Small intestine (tissue), 7 donors: Measurements from ENCODE around the gene DYNLRB1. TPM values are rescaled to one million over a fixed set of nuclear protein-coding genes. Genes with fewer than 3 reads are reported as not detected.
A peak's percentile ranks its signal among the peaks of the same experiment; 100 is the strongest.
"Not testable (repeated sequence)": the region's sequence is repeated elsewhere in the genome, so short reads cannot be mapped to it uniquely, and the experiment has no call there.

Experiments used
- DNase-seq, 2 donors: peaks; one replicate each; pipeline versions ENCODE4 v3.0.0 to v3.0.0-alpha.2; 2013
- FAIRE-seq: peaks from 2 replicates; lab custom pipeline; 2012; peaks lifted over from hg19 to GRCh38; lab: Jason Lieb, UNC
- H3K27ac ChIP-seq, 3 donors: one replicate each; pipeline ENCODE4 v1.5.1; 2013; ENCODE audit warnings: low read length in 2 of 3, mild to moderate bottlenecking in 2 of 3, control low read depth in 1 of 3, inconsistent platforms in 1 of 3, low read depth in 1 of 3, moderate library complexity in 1 of 3
- H3K27me3 ChIP-seq, 3 donors: one replicate each; pipeline ENCODE4 v1.6.1; 2013; ENCODE audit warnings: low read length in 3 of 3, inconsistent platforms in 1 of 3; ENCODE audit not compliant: control insufficient read depth in 3 of 3, insufficient read depth in 3 of 3
- H3K36me3 ChIP-seq, 3 donors: one replicate each; pipeline ENCODE4 v1.6.1; 2013; ENCODE audit warnings: low read length in 3 of 3, inconsistent platforms in 1 of 3, low read depth in 1 of 3, mild to moderate bottlenecking in 1 of 3, moderate library complexity in 1 of 3; ENCODE audit not compliant: control insufficient read depth in 3 of 3, insufficient read depth in 2 of 3
- H3K4me1 ChIP-seq, 3 donors: one replicate each; pipeline ENCODE4 v1.6.1; 2013; ENCODE audit warnings: low read length in 2 of 3, inconsistent platforms in 1 of 3, low read depth in 1 of 3, mild to moderate bottlenecking in 1 of 3, moderate library complexity in 1 of 3; ENCODE audit not compliant: control insufficient read depth in 3 of 3, insufficient read depth in 2 of 3
- H3K4me3 ChIP-seq, 3 donors: one replicate each; pipeline ENCODE4 v1.5.1; 2013; ENCODE audit warnings: low read length in 3 of 3, control low read depth in 1 of 3, inconsistent platforms in 1 of 3, low read depth in 1 of 3, mild to moderate bottlenecking in 1 of 3, moderate library complexity in 1 of 3
- H3K9me3 ChIP-seq, 2 donors: one replicate each; pipeline ENCODE4 v1.6.1; 2013; ENCODE audit warnings: low read depth in 1 of 2, low read length in 1 of 2; ENCODE audit not compliant: control insufficient read depth in 2 of 2, insufficient read depth in 1 of 2
- WGBS, 3 donors: extraction: QIAGEN DNeasy Blood & Tissue Kit; methylation state at CpG; one replicate each; pipeline ENCODE4 v1.1.7; 2013; 5-methylcytosine and 5-hydroxymethylcytosine counted together
- polyA plus RNA-seq, 4 donors: library from polyadenylated mRNA; stranded (reverse) in 3 of 4; unstranded in 1 of 4; fragments of 200-250 nt in 3 of 4; fragments of 120-200 nt in 1 of 4; gene quantifications; one replicate each; pipeline versions ENCODE4 v1.2.1 to v1.2.3, GENCODE V29; 2013
- donor health status: healthy with polysubstance abuse.
- donor health status: control.
- donor health status: control.
- donor health status: Bipolar disorder and iron deficiency.
- donor health status: healthy.

The DYNLRB1 gene
- polyA plus RNA-seq, 4 donors: 147 to 306 (median 213) TPM

DNA sequence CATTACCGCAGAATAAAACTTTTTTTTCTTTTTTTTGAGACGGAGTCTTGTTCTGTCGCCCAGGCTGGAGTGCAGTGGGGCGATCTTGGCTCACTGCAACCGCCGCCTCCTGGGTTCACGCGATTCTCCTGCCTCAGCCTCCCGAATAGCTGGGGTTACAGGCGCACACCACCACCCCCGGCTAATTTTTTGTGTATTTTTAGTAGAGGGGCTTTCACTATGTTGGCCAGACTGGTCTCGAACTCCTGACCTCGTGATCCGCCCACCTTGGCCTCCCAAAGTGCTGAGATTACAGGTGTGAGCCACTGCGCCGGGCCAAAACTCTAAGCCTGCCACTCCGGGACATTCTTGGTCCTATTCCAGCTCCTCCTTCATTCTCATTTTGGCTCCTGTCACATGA is 2.2 kb upstream of the DYNLRB1 start:
- FAIRE-seq, H3K27me3 ChIP-seq, DNase-seq, H3K9me3 ChIP-seq, H3K27ac ChIP-seq, H3K36me3 ChIP-seq, H3K4me3 ChIP-seq: not testable (repeated sequence)
- H3K4me1 ChIP-seq: peaks cover 0 to 27% (median 2%) of the 10 kb centered on the region in 3 donors
- 93 to 97% (median 94%) methylated on average over 17 of the region's 17 CpGs for WGBS, 3 donors

DNA sequence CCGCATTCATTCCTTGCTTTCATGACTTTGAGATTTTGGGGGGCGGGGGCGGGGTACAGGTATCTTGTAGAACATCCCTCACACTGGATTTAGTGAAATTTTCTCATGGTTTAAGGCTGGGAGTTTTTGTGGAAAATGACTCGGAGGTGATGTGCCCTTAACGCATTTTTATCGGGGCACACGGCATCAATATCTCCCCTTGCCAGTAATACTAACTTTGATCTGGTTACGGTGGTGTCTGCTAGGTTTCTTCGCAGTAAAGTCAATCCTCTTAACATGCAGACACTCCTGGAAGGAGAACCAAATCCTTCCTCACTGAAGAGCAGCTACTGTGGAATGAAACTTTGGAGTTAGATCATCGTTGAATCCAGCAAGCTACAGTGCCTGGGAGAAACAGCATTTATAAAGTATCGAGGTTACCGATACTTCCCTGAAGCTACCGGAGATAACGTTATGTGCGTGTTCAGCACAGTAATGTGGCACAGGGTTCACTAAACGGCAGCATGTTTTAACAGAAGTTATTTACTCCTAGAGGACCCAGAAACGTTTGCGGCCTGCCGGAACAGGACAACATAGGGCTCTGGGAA is 1.2 kb upstream of the DYNLRB1 start:
- Histone ChIP-seq H3K27ac (peak overlapping the region; percentile 89 to 93 (median 89)), H3K27me3 (no peaks in the 10 kb centered on the region), H3K4me1 (peaks cover 0 to 27% (median 2%) of the 10 kb centered on the region in 3 donors), H3K9me3 (no peaks in the 10 kb centered on the region), H3K4me3 (peak overlapping the region; percentile 53 to 87 (median 73)), H3K36me3 (peaks cover 0 to 10% (median 0%) of the 10 kb centered on the region in 3 donors)
- no peak for DNase-seq
- no peak for FAIRE-seq
- 8 to 23% (median 18%) methylated on average over 19 of the region's 19 CpGs for WGBS, 3 donors

DNA sequence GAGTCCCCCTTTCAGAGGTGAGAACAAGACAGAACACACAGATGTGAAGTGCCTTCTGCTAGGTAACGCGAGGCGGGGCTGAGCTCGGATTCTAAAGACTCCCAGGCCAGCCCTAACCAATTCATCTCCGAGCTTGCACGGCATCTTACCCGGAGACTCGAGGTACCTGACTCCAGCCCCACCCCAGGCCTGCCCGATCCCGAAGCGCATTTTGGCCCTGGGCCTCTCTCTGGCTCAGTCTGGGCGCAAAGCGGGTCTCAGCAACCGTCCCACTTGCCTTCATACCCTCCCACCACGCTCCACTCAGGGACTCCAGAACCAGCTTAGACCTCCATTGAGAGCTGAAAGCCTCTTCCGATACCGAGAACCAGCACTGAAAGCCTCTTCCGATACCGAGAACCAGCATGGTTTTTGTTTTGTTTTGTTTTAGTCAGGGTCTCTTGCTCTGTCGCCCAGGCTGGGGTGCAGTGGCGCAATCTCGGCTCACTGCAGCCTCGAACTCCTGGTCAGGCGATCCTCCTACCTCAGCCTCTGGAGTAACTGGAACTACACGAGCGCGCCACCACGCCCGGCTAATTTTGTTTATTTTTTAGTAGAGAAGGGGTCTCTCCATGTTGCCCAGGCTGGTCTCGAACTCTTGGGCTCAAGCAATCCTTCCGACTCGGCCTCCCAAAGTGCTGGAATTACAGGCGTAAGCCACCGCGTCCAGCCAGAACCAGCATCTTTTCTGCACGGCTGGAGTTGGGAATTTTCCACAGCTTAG is 557 bp upstream of the DYNLRB1 start:
- no peaks in the 10 kb centered on the region for H3K27me3 ChIP-seq

DNA sequence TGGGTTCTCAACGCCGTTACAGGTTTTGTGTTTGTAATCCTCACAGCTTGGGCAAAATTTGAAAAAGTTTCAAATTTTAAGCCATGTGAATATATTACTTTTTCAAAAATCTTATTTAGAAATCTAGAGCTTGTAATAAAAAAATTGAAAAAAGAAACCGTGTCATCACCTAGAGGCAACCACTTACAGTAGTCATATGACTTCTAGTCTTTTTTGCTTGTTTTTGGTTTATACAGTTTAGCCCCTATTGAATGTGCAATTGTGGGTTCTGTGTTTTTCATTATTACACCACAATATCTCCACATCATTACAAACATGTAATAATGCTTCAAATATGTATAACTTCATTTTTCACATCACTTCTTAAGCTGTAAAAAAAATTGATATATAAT is 888 bp downstream of the DYNLRB1 start:
- Histone ChIP-seq H3K36me3 (peaks cover 0 to 12% (median 0%) of the 10 kb centered on the region in 3 donors), H3K27me3 (no peaks in the 10 kb centered on the region), H3K27ac (peak overlapping the region; percentile 74 to 93 (median 89)), H3K4me3 (peak overlapping the region; percentile 53 to 87 (median 73)), H3K9me3 (no peaks in the 10 kb centered on the region), H3K4me1 (peaks cover 0 to 19% (median 2%) of the 10 kb centered on the region in 3 donors)
- DNase-seq: no peak
- FAIRE-seq: no peak
- 0 to 1% (median 0%) methylated on average over 3 of the region's 3 CpGs for WGBS, 3 donors

More for the DNA sequence above, 557 bp upstream of the DYNLRB1 start:
- Histone ChIP-seq H3K4me1 (peaks cover 0 to 27% (median 2%) of the 10 kb centered on the region in 3 donors), H3K36me3 (peaks cover 0 to 7% (median 0%) of the 10 kb centered on the region in 3 donors), H3K9me3 (no peaks in the 10 kb centered on the region), H3K4me3 (peak overlapping the region; percentile 53 to 87 (median 73)), H3K27ac (peak overlapping the region; percentile 89 to 93 (median 89))
- 2 to 3% (median 2%) methylated on average over 35 to 36 of the region's 36 CpGs for WGBS, 3 donors
- FAIRE-seq (no peak), DNase-seq (peak; percentile 80 to 86)

DNA sequence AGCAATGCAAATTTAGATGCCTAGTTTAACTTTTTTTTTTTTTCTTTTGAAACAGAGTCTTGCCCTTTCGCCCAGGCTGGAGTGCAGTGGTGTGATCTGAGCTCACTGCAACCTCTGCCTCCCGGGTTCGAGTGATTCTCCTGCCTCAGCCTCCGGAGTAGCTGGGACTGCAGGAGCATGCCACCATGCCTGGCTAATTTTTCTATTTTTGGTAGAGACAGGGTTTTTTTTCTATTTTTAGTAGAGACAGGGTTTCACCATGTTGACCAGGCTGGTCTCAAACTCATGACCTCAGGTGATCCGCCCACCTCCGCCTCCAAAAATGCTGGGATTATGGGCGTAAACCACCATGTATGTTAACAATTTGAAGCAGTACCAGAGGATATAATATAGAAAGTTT is 2.6 kb downstream of the DYNLRB1 start:
- not testable (repeated sequence) for FAIRE-seq, H3K9me3 ChIP-seq, H3K4me3 ChIP-seq, H3K27ac ChIP-seq, DNase-seq, H3K27me3 ChIP-seq
- Histone ChIP-seq H3K36me3 (peaks cover 0 to 21% (median 0%) of the 10 kb centered on the region in 3 donors), H3K4me1 (peaks cover 3 to 20% (median 8%) of the 10 kb centered on the region in 3 donors)
- WGBS, 3 donors: 94 to 95% (median 95%) methylated on average over 7 of the region's 7 CpGs

DNA sequence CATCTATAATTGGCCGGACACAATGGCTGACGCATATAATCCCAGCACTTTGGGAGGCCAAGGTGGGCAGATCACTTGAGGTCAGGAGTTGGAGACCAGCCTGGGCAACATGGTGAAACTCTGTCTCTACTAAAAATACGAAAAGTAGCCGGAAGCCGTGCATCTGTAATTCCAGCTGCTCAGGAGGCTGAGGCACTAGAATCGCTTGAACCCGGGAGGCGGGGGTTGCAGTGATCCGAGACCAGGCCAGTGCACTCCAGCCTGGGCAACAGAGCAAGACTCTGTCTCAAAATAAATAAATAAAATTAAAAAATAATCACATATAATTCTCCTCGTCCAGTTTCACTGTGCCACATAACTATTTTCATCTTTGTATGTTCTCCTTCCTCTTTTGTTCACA is 3.6 kb downstream of the DYNLRB1 start:
- 88 to 96% (median 95%) methylated on average over 10 of the region's 10 CpGs for WGBS, 3 donors
- not testable (repeated sequence) for DNase-seq, FAIRE-seq, H3K9me3 ChIP-seq, H3K27ac ChIP-seq, H3K27me3 ChIP-seq, H3K4me3 ChIP-seq
- peaks cover 0 to 22% (median 0%) of the 10 kb centered on the region in 3 donors for H3K36me3 ChIP-seq
- peaks cover 3 to 17% (median 7%) of the 10 kb centered on the region in 3 donors for H3K4me1 ChIP-seq

DNA sequence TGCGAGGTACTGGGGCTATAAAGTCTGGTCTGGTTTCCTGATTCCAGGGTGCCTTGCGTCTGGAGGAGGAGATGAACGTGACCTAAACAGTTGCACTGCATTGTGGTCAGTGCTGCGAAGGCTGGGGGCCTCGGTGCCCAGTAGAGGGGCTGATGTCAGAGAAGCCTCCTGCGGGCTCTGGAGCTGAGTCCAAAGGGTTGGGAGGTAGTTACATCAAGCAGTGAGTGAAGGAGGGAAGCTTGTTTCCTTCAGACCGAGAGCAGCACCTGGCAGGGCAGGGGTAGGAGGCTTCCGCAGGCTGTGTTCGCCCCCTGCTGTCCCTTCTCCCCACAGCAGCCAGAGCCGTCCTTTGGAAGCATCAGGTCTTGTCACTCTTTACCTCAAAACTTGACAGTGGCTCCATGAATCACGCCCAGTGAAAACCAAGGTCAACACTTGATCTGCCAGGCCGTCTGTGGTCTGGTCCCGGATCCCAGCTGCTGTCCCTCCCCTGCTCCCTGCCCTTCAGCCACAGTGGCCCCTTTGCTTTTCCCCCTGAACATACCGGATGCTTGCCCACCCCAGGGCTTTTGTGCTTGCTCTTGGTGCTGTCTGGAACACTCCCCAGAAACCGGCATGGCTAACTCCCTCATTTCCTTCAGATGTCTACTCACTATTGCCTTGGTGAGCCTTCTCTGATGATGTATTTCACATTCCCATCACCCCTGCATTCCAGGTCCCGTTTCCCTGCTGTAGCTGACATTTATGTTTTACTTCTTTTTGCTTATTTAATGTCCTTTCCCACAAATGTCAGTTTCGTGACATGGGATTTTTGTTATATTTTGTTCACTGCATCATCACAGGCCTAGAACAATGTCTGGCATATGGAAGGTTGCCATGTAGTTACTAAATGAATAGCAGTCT is 7.0 kb downstream of the DYNLRB1 start:
- 30 to 45% (median 44%) methylated on average over 17 of the region's 17 CpGs for WGBS, 3 donors
- Histone ChIP-seq H3K9me3 (no peaks in the 10 kb centered on the region), H3K27me3 (no peaks in the 10 kb centered on the region), H3K4me3 (peak overlapping the region in 1 of 3 donors; percentile 1), H3K27ac (peak overlapping the region; percentile 56 to 73 (median 62)), H3K4me1 (peaks cover 3 to 33% (median 7%) of the 10 kb centered on the region in 3 donors), H3K36me3 (peaks cover 6 to 48% (median 8%) of the 10 kb centered on the region in 3 donors)
- FAIRE-seq: no peak
- peak; percentile 67 to 87 for DNase-seq

DNA sequence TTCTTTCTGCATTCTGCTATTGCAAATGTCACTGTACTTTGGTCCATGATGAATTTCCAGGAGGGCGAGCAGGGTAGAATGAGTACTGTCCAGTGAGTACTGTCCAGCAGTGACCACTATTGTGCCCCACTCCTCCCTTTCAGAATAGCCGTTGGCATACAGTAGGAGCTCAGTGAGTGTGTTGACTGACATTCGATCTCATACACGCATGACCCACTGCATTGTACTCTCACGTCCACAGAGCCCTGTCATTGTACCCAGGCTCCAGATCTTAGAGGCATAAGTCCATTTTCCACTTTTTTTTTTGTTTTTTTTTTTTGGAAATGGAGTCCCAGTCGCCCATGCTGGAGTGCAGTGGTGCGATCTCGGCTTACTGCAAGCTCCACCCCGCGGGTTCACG is 8.2 kb downstream of the DYNLRB1 start:
- WGBS, 3 donors: 91 to 93% (median 93%) methylated on average over 11 of the region's 11 CpGs
- DNase-seq (no peak), FAIRE-seq (no peak)
- Histone ChIP-seq H3K36me3 (peaks cover 6 to 57% (median 8%) of the 10 kb centered on the region in 3 donors), H3K9me3 (no peaks in the 10 kb centered on the region), H3K27me3 (no peaks in the 10 kb centered on the region), H3K27ac (peak overlapping the region in 1 of 3 donors; percentile 6), H3K4me3 (no peak overlapping the region), H3K4me1 (peaks cover 3 to 33% (median 7%) of the 10 kb centered on the region in 3 donors)
